ENCODE measurements around the gene VPS18.

DNA sequence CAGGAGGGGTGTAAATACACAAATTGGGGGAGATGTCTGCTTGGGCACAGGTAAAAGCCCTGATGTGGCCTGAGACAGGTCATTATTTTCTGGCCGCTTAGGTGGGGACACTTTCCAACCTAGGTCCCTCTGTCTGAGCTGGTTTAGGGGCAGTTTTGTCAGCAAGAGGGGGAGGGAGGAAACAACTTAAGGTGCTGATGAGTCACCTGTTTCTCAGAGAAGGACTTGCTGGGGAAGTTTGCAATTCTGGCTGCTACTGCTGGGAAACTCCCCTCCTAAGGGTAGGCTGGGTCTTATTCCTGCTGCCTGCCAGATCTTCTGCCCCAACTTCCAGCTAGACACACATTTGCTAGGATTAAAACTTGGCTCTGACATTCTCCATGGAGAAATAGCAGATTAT lies 15.5 kb upstream of the VPS18 start:
- TF ChIP-seq CTCF (IDR thresholded peaks at IDR 0.05) (no peak), EZH2 (IDR thresholded peaks at IDR 0.05) (no peak), EZH2phosphoT487 (IDR thresholded peaks at IDR 0.05) (no peak)

Data from neural progenitor cell (in vitro differentiated cells).